Hematopoietic multipotent progenitor cell (in vitro differentiated cells): ENCODE measurements around the gene ZNF836. TPM values are rescaled to one million over a fixed set of nuclear protein-coding genes. Genes with fewer than 3 reads are reported as not detected.

Experiments used
- small RNA-seq: library from RNA; depleted of rRNA; stranded (forward); fragments of <200 nt; gene quantifications from one replicate; pipeline ENCODE3, GENCODE V24; 2012
- total RNA-seq: library from RNA; depleted of rRNA; stranded (reverse); fragments of >200 nt; gene quantifications from one replicate; pipeline ENCODE4 v1.2.3, GENCODE V29; 2012

The ZNF836 gene
- total RNA-seq, 1 donor: 5.4 TPM

Small RNA genes within 50 kb of the gene (small RNA-seq; reads per million reads assigned to genes)
- 1.5 reads per million, percentile 54 among the genes with 10 or more reads in this experiment for gene RPL37P23

Other genes with a start within 250 kb of the ZNF836 start
- gene ZNF613, start 244.1 kb downstream of the ZNF836 start, total RNA-seq: 3.5 TPM
- gene ZNF350, start 184.8 kb downstream of the ZNF836 start, total RNA-seq: 8.1 TPM
- gene ZNF615, start 163.4 kb downstream of the ZNF836 start, total RNA-seq: 7.8 TPM
- gene ZNF614, start 143.2 kb downstream of the ZNF836 start, total RNA-seq: 6.5 TPM
- gene ZNF432, start 122.8 kb downstream of the ZNF836 start, total RNA-seq: 6.5 TPM
- 4.6 TPM for gene ZNF841, start 75.9 kb downstream of the ZNF836 start, total RNA-seq
- 4.0 TPM for gene ZNF616, start 31.7 kb downstream of the ZNF836 start, total RNA-seq
- gene PPP2R1A, start 18.4 kb upstream of the ZNF836 start, total RNA-seq: 195 TPM
- gene ZNF766, start 98.0 kb upstream of the ZNF836 start, total RNA-seq: 7.5 TPM
- gene ZNF480, start 125.5 kb upstream of the ZNF836 start, total RNA-seq: 3.2 TPM
- 2.2 TPM for gene ZNF610, start 164.6 kb upstream of the ZNF836 start, total RNA-seq
- 14.0 TPM for gene ZNF880, start 198.3 kb upstream of the ZNF836 start, total RNA-seq
- gene ZNF528, start 226.2 kb upstream of the ZNF836 start, total RNA-seq: 8.1 TPM